Glutamatergic neuron (in vitro differentiated cells): ENCODE data around the gene CTAGE15. TPM values are rescaled to one million over a fixed set of nuclear protein-coding genes. Genes with fewer than 3 reads are reported as not detected.
"Not testable (repeated sequence)": the region's sequence is repeated elsewhere in the genome, so short reads cannot be mapped to it uniquely, and the experiment has no call there.

Source experiments
- DNase-seq: peaks from one replicate; pipeline ENCODE4 v3.0.0; 2022
- H3K27ac Mint-ChIP-seq: one replicate; pipeline ENCODE4 v1.8.0; 2020; ENCODE audit warnings: mild to moderate bottlenecking, mixed read lengths, inconsistent platforms; ENCODE audit not compliant: unreplicated experiment
- H3K27me3 Mint-ChIP-seq: one replicate; pipeline ENCODE4 v1.8.0; 2020; ENCODE audit warnings: mild to moderate bottlenecking, moderate library complexity, mixed read lengths, inconsistent platforms; ENCODE audit not compliant: unreplicated experiment
- H3K36me3 Mint-ChIP-seq: one replicate; pipeline ENCODE4 v1.8.0; 2020; ENCODE audit warnings: mild to moderate bottlenecking, mixed read lengths, inconsistent platforms; ENCODE audit not compliant: unreplicated experiment
- H3K4me1 Mint-ChIP-seq: one replicate; pipeline ENCODE4 v1.8.0; 2020; ENCODE audit warnings: mild to moderate bottlenecking, low read depth, mixed read lengths, inconsistent platforms; ENCODE audit not compliant: unreplicated experiment
- H3K4me3 Mint-ChIP-seq: one replicate; pipeline ENCODE4 v1.8.0; 2020; ENCODE audit warnings: mild to moderate bottlenecking, mixed read lengths, inconsistent platforms; ENCODE audit not compliant: unreplicated experiment
- H3K9me3 Mint-ChIP-seq: one replicate; pipeline ENCODE4 v1.8.0; 2020; ENCODE audit warnings: mild to moderate bottlenecking, moderate library complexity, mixed read lengths, inconsistent platforms; ENCODE audit not compliant: unreplicated experiment
- total RNA-seq: library from RNA; stranded (reverse); fragmentation: NEBNext Ultra II Directional; extraction: Animal tissue kit (Norgen Biotek cat#: 25700); gene quantifications from one replicate; pipeline ENCODE4 v1.2.1, GENCODE V29; 2021; ENCODE audit not compliant: unreplicated experiment
- TF ChIP-seq, protein P1 (sequence below): fragments of 200-600 bp; sonication (generic); IDR thresholded peaks from one replicate; pipeline ENCODE4 v1.5.0; 2021; ENCODE audit not compliant: partially characterized antibody, unreplicated experiment

CTAGE15 gene
- total RNA-seq, 1 donor from 2014 or later: not detected

DNA sequence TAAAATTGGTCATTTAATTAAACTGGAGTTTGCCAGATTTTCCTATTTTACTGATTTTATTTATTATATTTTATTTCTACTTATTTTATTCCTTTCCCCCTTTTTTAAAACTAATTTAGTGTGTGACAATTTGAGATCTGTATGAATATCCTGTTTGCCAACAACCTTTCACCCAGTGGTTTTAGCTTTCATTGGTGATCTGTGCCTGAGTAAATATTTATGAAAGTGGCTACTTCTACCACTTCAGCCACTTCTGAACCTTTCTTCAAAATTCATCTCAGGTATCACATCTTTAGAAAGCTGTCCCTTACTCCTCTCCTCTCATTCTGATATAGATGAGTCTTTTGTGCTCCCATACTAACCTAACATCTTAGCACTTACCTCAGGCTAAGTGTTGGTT lies 18.3 kb downstream of the CTAGE15 start:
- not testable (repeated sequence) for H3K27ac Mint-ChIP-seq, H3K9me3 Mint-ChIP-seq, DNase-seq, H3K4me1 Mint-ChIP-seq, H3K36me3 Mint-ChIP-seq, H3K4me3 Mint-ChIP-seq, H3K27me3 Mint-ChIP-seq

DNA sequence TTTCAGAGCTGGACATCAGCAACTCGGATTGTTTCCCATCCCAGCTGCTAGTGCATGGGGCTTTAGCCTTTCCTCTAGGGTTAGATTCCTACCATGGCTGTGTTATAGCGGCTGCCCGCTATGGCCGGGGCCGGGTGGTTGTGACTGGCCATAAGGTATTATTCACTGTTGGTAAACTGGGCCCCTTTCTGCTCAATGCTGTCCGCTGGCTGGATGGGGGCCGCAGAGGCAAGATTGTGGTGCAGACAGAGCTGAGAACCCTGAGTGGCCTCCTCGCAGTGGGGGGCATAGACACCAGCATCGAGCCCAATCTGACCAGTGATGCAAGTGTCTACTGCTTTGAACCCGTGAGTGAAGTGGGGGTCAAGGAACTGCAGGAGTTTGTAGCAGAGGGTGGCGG lies 26.5 kb downstream of the CTAGE15 start:
- not testable (repeated sequence) for H3K27me3 Mint-ChIP-seq, DNase-seq, H3K9me3 Mint-ChIP-seq, H3K36me3 Mint-ChIP-seq, H3K4me1 Mint-ChIP-seq, H3K27ac Mint-ChIP-seq, H3K4me3 Mint-ChIP-seq

DNA sequence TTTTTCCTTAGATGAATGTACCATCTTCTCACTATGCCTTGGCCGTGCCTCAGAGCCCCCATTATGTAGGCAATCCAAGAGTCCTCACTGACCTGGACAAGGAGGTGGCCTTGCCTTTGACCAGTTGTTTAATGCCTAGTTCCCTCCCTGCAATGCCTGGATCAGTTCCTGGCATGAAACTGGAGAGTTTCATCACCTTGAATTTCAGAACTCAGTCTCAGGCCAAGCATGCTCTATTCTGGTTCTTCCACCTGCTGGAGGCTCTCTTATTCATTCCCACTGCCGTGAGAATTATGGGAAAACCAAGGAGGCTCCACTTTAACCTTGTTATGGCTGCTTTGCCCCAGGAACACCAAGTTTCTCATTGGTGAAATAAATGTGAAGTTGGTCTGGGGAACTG lies 31.9 kb downstream of the CTAGE15 start:
- H3K36me3 Mint-ChIP-seq, H3K27ac Mint-ChIP-seq, H3K4me3 Mint-ChIP-seq, H3K9me3 Mint-ChIP-seq, H3K4me1 Mint-ChIP-seq, DNase-seq, H3K27me3 Mint-ChIP-seq: not testable (repeated sequence)

DNA sequence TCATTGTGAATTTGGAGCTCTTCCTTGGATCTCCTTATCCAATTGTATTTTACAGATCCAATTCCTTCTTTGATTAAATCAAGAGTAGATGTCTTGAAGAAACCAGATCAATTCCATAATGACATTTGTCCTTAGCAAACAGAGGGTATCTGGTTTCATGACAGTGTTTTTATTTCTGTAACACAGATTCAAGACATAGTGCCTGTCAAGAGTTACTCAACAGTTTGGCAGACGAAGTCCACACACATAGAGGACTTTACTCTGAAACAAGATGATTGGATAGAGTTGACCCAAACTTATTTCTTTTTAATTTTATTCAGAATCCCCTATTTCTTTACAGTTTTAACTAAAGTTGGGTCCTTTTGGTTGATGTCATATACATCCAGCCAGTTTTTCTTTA lies 34.5 kb downstream of the CTAGE15 start:
- H3K4me3 Mint-ChIP-seq, DNase-seq, H3K4me1 Mint-ChIP-seq, H3K9me3 Mint-ChIP-seq, H3K27me3 Mint-ChIP-seq, H3K36me3 Mint-ChIP-seq, H3K27ac Mint-ChIP-seq: not testable (repeated sequence)

DNA sequence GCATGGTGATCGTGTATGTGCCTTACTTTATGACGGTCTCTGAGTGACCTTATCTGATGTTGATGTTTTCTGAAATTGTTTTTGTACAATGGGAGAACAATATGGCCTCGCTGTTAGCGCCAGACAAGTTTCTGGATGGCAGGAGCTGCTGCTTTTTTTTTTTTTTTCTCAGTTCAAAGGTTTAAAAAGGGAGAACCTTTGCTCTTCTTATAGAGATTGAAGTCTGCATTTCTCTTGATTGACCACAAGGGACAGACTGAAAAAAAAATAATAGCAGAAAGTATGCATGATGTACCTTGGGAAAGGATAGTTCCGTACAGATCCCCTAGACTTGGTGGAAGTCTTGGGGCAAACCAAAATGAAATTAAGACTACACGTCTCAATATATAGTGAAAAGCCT lies 43.9 kb downstream of the CTAGE15 start:
- not testable (repeated sequence) for H3K4me3 Mint-ChIP-seq, H3K36me3 Mint-ChIP-seq, DNase-seq, H3K4me1 Mint-ChIP-seq, H3K9me3 Mint-ChIP-seq, H3K27me3 Mint-ChIP-seq, H3K27ac Mint-ChIP-seq
- TF ChIP-seq, protein P1, sequence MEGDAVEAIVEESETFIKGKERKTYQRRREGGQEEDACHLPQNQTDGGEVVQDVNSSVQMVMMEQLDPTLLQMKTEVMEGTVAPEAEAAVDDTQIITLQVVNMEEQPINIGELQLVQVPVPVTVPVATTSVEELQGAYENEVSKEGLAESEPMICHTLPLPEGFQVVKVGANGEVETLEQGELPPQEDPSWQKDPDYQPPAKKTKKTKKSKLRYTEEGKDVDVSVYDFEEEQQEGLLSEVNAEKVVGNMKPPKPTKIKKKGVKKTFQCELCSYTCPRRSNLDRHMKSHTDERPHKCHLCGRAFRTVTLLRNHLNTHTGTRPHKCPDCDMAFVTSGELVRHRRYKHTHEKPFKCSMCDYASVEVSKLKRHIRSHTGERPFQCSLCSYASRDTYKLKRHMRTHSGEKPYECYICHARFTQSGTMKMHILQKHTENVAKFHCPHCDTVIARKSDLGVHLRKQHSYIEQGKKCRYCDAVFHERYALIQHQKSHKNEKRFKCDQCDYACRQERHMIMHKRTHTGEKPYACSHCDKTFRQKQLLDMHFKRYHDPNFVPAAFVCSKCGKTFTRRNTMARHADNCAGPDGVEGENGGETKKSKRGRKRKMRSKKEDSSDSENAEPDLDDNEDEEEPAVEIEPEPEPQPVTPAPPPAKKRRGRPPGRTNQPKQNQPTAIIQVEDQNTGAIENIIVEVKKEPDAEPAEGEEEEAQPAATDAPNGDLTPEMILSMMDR: peak; percentile 16

DNA sequence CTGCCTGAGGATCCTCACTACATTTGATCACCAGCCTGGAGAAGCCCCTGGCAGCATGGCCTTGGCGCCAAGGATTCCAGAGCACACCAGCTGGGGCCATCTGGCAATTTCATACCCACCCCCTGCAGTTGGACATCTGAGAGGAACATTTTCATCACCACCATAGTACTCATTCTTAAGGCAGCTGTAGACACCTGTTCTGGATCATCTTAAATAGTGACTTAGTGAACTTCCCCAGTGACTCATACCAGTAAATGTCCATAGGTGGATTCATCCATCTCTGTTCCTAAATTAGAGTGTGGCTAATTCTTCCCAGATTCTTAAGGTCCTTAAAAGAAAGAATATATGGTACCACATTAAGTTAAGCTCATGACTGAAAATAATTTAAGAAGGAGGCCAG lies 45.6 kb downstream of the CTAGE15 start:
- H3K27me3 Mint-ChIP-seq, H3K4me1 Mint-ChIP-seq, H3K36me3 Mint-ChIP-seq, DNase-seq, H3K27ac Mint-ChIP-seq, H3K4me3 Mint-ChIP-seq, H3K9me3 Mint-ChIP-seq: not testable (repeated sequence)

DNA sequence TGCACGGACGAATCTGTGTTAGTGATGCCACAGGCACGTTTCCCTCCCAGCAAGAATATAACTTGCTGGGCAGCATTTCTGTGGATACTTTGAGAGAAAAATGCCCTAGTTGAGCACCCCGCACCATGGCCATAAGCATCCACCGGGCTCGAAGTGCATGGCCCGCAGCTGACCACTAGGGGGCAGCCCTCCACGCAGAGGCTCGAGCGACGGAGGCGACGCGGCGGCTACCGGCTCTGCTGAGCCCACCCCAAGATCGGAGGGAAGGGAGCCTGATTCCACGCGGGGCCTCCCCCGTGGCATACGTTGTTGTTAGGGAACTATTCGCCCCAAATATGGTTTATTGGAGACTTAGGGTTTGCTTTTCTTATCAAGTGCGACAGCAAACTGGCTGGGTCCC lies 48.5 kb downstream of the CTAGE15 start:
- DNase-seq, H3K9me3 Mint-ChIP-seq, H3K4me3 Mint-ChIP-seq, H3K4me1 Mint-ChIP-seq, H3K27me3 Mint-ChIP-seq, H3K27ac Mint-ChIP-seq, H3K36me3 Mint-ChIP-seq: not testable (repeated sequence)

DNA sequence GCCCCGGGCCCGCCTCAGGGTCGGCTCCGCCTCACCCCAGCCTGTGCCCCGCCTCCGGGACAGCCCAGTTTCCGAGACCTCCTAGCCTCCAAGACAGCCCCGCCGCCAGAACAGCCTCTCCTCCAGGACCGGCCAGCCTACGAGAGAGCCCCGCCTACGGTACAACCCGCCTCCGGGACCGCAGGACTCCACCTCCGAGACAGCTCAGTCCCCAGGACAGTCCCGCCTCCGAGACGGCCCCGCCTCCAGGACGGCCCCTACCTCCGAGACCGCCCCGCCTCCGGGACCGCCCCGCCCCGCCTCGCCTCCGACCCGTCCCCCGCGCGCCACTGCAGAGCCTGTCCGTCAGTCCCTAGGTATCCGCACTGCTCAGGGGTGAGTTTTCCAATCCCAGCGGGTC lies 49.0 kb downstream of the CTAGE15 start, which contains the start of gene TCAF2:
TCAF2 (plus strand) TSS at position 329 of the 400 bp plus-strand sequence.
- not testable (repeated sequence) for H3K27me3 Mint-ChIP-seq, H3K9me3 Mint-ChIP-seq, DNase-seq, H3K4me1 Mint-ChIP-seq, H3K4me3 Mint-ChIP-seq, H3K36me3 Mint-ChIP-seq, H3K27ac Mint-ChIP-seq

DNA sequence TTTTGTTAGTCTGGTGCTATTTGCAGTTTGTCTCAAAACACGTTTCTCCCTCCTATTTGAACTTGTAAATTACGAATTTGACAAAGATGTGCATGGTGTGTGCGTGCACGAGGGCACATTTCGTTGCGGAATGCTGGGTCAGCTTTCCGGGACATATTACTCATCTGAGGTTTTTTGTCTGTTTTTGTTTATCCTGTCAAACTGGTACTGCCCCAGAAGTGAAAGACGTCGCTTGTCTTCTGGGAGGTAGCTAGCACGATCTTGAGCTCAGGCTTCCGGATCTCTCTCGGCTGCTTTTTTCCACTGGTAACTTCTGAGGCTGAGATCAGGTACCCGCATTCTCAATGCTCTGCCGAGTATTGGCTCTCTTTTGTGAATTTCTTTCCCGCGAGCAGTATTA lies 49.6 kb downstream of the CTAGE15 start:
- H3K4me1 Mint-ChIP-seq, H3K27me3 Mint-ChIP-seq, H3K36me3 Mint-ChIP-seq: not testable (repeated sequence)

DNA sequence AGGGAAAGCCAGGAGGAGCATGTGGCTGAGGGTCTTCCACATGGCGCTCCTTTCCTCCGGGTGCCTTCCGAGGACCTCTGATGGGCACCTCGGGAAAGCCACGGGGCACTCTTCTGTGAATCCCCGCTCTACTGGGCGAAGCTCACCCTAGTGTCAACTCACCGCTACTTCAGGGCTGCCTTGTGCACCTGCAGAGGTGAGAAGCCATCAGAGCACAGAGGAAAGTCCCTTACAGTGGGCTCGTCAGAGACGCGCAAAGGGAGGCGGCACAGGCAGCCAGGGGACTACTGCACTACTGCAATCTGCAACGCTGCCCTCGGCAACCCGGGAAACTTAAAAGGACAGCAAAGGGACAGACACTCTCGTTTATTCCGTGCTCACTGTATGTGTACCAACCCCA lies 50.5 kb downstream of the CTAGE15 start:
- H3K4me3 Mint-ChIP-seq, H3K9me3 Mint-ChIP-seq, DNase-seq, H3K27ac Mint-ChIP-seq, H3K27me3 Mint-ChIP-seq, H3K4me1 Mint-ChIP-seq, H3K36me3 Mint-ChIP-seq: not testable (repeated sequence)

More for the DNA sequence above, 49.6 kb downstream of the CTAGE15 start:
- H3K27ac Mint-ChIP-seq, DNase-seq, H3K9me3 Mint-ChIP-seq, H3K4me3 Mint-ChIP-seq: not testable (repeated sequence)
